GM19463 (cell line): Measurements from ENCODE around the gene PSMG3.
"Not testable (repeated sequence)": the region's sequence is repeated elsewhere in the genome, so short reads cannot be mapped to it uniquely, and the experiment has no call there.

Source experiments
- ATAC-seq: cut with Tn5 transposase; IDR thresholded peaks from one replicate; pipeline ENCODE4 v1.9.1; 2021; ENCODE audit warnings: mild to moderate bottlenecking, moderate library complexity; ENCODE audit not compliant: unreplicated experiment

PSMG3 gene

DNA sequence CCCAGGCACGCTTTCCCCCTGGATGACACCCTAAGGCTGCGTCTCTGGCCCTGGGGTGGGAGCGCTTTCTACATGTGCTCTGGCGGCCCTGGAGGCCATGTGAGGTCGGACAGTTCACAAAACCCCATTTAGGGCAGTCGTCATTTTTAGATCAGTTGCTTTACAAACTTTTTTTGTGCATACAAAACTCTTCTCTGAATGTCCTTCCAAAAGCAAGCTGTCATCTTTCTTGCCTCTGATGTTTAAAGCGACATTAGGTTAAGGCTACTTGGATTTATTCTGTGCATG is 33.4 kb downstream of the PSMG3 start:
- ATAC-seq: no peak

GRCh38 chr7:1535701-1536454 is 34.0 kb downstream of the PSMG3 start:
- no peak for ATAC-seq

DNA sequence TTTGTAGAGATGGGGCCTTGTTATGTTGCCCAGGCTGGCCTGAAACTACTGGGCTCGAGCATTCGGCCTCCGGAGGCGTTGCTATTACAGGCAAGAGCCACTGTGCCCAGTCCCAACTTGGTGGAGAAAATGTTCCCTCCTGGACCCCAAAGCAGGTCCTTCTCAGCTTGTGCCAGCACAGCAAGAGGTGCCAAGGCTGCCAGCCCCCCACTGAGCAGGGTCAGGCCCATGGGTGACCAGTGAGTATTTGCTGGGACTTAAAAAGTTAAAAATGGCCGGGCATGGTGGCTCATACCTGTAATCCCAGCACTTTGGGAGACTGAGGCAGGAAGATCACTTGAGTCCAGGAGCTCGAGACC is 34.8 kb downstream of the PSMG3 start:
- ATAC-seq: no peak

- ATAC-seq: no peak
Measured at GRCh38 chr7:1534330-1535099, 35.3 kb downstream of the PSMG3 start.

DNA sequence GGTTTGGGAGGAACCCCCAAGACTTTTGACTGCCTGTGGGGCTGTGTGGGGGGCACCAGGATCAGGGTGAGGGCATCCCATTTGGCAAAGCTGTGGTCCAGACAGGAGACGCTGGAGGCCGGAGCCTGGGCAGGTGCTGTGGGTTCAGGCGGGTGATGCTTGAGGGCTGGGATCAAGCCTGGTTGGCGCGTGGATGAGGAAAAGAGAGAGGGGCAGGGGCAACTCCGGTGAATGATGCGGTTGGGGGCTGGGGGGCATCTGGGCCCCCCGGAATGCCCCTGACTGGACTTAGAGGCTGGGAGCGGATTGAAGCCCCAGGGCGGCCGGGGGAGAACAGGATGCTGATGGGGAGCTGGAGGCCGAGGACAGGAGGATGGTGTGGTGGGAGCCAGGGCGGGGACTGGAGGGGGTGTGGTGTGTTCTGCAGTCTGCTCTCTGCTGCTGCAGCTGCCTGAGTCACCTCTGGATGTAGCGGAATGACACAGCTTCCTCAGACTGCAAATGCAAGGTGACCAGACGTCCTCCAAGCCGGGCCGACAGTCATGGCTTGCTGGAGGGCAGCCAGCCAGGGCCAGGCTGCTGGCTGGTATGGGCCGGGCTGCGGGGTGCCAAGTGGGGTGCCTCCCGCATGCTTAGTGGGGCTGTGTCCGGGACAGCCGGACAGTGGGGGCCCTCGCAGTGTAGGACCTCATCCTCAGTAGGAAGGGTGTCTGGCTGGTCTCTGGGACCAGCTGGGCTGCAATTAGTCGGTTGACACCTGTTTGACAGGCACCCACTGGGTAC is 36.1 kb downstream of the PSMG3 start:
- no peak for ATAC-seq

DNA sequence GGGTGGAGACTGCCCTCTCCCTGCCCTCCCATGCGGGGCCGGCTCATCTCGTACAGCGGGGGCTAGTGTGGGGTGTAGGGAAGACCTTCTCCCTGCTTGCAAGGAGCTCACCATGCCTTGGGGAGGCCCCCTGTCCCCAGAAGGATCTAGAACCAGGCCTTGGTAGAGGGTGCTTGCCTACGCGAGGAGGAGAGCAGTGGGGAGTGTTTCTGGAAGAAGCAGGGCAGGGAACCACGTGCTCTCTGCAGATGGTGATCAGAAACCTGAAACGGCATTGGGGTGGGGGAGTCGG is 36.6 kb downstream of the PSMG3 start:
- no peak for ATAC-seq

- ATAC-seq: no peak
Measured at GRCh38 chr7:1532456-1533254, 37.2 kb downstream of the PSMG3 start.

DNA sequence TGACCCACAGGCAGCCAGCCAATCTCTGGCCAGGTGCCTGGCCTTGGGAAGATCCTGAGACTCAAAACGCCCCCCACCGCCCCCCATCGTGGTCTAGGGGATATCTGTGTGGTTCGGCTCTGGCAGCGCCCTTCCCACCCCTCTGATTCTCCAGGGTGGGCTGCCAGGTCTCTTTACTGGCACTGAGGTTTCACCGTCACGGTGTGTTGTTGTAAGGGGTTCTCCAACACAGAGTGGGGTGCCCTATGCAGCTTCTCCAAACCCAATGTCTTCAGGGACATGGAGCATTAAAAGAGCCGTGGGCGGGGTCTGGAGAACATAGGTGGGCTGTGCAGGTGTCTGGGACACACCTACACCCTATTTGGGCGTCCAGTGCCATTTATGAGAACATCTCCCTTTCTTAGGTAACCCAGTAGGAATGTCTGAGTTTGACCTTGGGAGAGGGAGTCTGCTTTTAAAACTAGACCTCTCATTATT is 37.8 kb downstream of the PSMG3 start:
- ATAC-seq: no peak

- peak; percentile 13 for ATAC-seq
Measured at GRCh38 chr7:1531263-1531978, 38.4 kb downstream of the PSMG3 start.

DNA sequence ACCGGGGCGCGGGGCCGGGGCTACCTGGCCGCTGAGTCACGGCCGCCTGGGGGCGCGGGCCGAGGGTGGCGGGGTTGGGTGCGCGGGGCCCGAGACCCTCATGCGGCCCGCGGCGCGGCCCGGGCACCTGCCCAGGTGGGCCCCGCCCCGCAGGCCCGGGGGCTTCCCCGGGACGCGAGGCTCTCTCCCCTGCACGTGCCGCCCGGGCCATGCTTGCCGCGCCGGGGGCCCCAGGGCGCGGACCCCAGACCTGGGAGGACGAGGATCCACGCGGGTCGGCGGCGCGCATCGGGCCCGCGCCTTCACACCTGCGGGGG is 38.9 kb downstream of the PSMG3 start:
- ATAC-seq: peak; percentile 15

- ATAC-seq: no peak
Measured at GRCh38 chr7:1529383-1530116, 40.3 kb downstream of the PSMG3 start.

DNA sequence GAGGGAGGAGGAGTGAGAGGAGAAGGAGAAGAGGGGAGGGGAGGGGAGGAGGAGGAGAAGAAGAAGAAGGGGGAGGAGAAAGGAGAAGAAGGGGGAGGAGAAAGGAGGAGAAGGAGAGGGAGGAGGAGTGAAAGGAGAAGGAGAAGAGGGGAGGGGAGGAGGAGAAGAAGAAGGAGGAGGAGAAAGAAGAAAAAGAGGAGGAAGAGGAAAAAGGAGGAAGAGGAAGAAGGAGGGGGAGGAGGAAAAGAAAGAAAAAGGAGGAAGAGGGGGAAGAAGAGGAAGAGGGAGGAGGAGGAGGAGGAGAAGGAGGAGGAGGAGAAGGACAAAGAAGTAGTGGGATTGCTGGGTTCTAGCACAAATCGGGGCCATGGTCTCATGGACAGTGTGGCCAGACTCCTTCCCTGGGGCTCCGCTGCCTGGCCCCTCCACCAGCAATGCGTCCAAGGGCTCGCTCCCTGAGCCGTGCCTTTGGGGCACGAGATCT is 43.5 kb downstream of the PSMG3 start:
- ATAC-seq: no peak

DNA sequence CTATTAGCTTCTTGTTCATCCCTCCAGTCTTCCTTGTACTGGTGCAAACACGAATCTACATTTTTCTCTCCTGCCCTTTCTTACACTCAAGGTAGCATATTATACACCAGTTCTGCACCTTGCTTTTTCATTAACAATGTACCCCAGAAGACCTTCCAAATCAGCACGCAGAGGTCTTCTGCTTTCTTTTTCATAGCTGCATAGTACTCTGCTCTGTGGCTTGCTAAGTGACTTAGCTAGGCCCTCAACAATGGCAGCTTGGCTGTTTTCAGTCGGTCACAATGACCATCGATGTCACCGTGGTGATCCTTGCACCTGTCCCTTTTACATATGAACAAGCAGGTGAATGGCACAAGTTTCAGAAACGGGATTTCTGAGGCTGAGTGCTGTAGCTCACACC is 44.4 kb downstream of the PSMG3 start:
- no peak for ATAC-seq

- no peak for ATAC-seq
Measured at GRCh38 chr7:1523844-1524243, 46.0 kb downstream of the PSMG3 start.

GRCh38 chr7:1523208-1523607 is 46.6 kb downstream of the PSMG3 start:
- no peak for ATAC-seq

DNA sequence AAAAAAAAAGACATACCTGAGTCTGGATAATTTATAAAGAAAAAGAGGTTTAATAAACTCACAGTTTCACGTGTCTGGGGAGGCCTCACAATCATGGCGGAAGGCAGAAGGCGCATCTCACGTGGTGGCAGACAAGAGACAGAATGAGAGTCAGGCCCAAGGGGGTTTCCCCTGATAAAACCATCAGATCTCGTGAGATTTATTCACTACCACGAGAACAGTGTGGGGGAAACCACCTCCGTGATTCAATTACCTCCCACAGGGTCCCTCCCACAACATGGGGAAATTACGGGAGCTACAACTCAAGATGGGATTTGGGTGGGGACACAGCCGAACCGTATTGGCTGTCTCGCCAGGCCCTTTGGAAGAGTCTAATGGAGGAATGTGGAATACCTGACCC is 48.4 kb downstream of the PSMG3 start:
- no peak for ATAC-seq

GRCh38 chr7:1520539-1521234 is 49.1 kb downstream of the PSMG3 start:
- ATAC-seq: no peak

- ATAC-seq: not testable (repeated sequence)
Measured at GRCh38 chr7:1519322-1519922, 50.4 kb downstream of the PSMG3 start.
